NCI-H2227 treated with DMSO at 0.1 percent for 48 hours (cell line): ENCODE results near the gene CX3CR1.
"Not testable (repeated sequence)": the region's sequence is repeated elsewhere in the genome, so short reads cannot be mapped to it uniquely, and the experiment has no call there.

Source experiments
- DNase-seq: peaks from one replicate; lab custom pipeline; 2025; lab: John Stamatoyannopoulos, UW

CX3CR1 gene

GRCh38 chr3:39267631-39268548, 11.9 kb downstream of the CX3CR1 start:
- DNase-seq: no peak

- DNase-seq: no peak
Observed at GRCh38 chr3:39264053-39264452, 15.8 kb downstream of the CX3CR1 start.

GRCh38 chr3:39263576-39263975, 16.3 kb downstream of the CX3CR1 start:
- DNase-seq: no peak

GRCh38 chr3:39262846-39263245, 17.0 kb downstream of the CX3CR1 start:
- no peak for DNase-seq

GRCh38 chr3:39261726-39262125, 18.1 kb downstream of the CX3CR1 start:
- DNase-seq: no peak

GRCh38 chr3:39260957-39261356, 18.9 kb downstream of the CX3CR1 start:
- DNase-seq: peak; percentile 23

GRCh38 chr3:39260318-39260717, 19.5 kb downstream of the CX3CR1 start:
- no peak for DNase-seq

GRCh38 chr3:39255503-39256325, 24.1 kb downstream of the CX3CR1 start:
- DNase-seq: no peak

GRCh38 chr3:39254806-39255449, 24.9 kb downstream of the CX3CR1 start:
- DNase-seq: no peak

GRCh38 chr3:39251576-39251975, 28.3 kb downstream of the CX3CR1 start:
- DNase-seq: no peak

GRCh38 chr3:39250116-39250747, 29.6 kb downstream of the CX3CR1 start:
- no peak for DNase-seq

GRCh38 chr3:39249453-39250115, 30.3 kb downstream of the CX3CR1 start:
- DNase-seq: no peak

- DNase-seq: no peak
Observed at GRCh38 chr3:39241561-39241960, 38.3 kb downstream of the CX3CR1 start.

GRCh38 chr3:39237027-39237426, 42.8 kb downstream of the CX3CR1 start:
- no peak for DNase-seq

GRCh38 chr3:39234651-39235050, 45.2 kb downstream of the CX3CR1 start:
- DNase-seq: no peak

GRCh38 chr3:39232859-39233258, 47.0 kb downstream of the CX3CR1 start:
- no peak for DNase-seq

GRCh38 chr3:39230453-39230852, 49.4 kb downstream of the CX3CR1 start:
- DNase-seq: no peak

GRCh38 chr3:39228496-39228895, 51.3 kb downstream of the CX3CR1 start:
- no peak for DNase-seq

GRCh38 chr3:39227596-39227995, 52.2 kb downstream of the CX3CR1 start:
- DNase-seq: not testable (repeated sequence)

GRCh38 chr3:39226106-39226741, 53.6 kb downstream of the CX3CR1 start:
- no peak for DNase-seq

GRCh38 chr3:39224288-39224687, 55.5 kb downstream of the CX3CR1 start:
- DNase-seq: no peak
